ENCODE measurements around the gene FBN1. TPM values are rescaled to one million over a fixed set of nuclear protein-coding genes. Genes with fewer than 3 reads are reported as not detected.

Gene FBN1
- total RNA-seq, 1 donor from 2014 or later, result 18.8 TPM

DNA sequence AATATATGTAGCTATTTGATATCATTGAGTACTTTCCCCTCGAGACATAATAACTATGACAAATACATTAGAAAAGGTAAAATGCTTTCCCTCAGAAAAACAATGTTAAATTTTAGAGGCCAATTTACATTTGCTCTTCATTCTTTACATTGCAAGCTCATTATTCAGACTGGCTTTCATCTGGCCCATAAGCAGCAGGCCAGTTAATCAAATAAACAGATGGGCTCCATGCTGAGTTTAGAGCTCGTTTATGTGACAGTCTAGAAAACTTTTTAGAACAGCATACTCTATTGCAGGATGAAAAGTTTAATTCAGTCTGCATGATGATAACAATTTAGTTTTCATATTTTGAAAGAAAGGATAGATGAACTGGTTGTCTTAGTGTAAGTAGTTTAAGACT lies 163.7 kb downstream of the FBN1 start:
- FAIRE-seq, result no peak
- no peak for DNase-seq (ENCODE audit: low spot score in 2 of 2)

- no peak for FAIRE-seq
- no peak for DNase-seq (ENCODE audit: low spot score in 2 of 2)
Measured at GRCh38 chr15:48479751-48480150, 165.8 kb downstream of the FBN1 start.

- no peak for DNase-seq (ENCODE audit: low spot score in 2 of 2)
- no peak for FAIRE-seq
Measured at GRCh38 chr15:48478581-48478980, 166.9 kb downstream of the FBN1 start.

- DNase-seq (ENCODE audit: low spot score in 2 of 2) (no peak), FAIRE-seq (no peak)
Measured at GRCh38 chr15:48477795-48478360, 167.6 kb downstream of the FBN1 start.

GRCh38 chr15:48475600-48476395 lies 169.7 kb downstream of the FBN1 start:
- no peak for FAIRE-seq

DNA sequence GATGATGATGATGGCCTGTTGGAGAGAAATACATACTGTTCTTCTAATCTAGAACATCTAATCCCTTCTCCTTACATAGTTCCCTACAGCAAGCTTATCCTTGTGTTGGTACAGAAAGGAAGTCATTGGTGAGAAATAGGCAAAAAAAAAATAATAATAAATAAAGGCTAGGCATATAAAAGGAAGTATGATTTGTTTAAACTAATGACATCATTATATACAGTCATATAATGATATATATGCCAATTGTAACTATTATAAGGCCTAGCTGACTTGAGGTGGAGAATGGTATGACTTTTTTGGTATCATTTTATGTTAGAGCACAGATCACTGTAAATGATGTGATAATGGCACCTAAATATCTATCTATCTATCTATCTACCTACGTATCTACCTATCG lies 171.8 kb downstream of the FBN1 start:
- FAIRE-seq, result no peak
- DNase-seq (ENCODE audit: low spot score in 2 of 2), result no peak

More at GRCh38 chr15:48475600-48476395, 169.7 kb downstream of the FBN1 start:
- no peak for DNase-seq (ENCODE audit: low spot score in 2 of 2)

DNA sequence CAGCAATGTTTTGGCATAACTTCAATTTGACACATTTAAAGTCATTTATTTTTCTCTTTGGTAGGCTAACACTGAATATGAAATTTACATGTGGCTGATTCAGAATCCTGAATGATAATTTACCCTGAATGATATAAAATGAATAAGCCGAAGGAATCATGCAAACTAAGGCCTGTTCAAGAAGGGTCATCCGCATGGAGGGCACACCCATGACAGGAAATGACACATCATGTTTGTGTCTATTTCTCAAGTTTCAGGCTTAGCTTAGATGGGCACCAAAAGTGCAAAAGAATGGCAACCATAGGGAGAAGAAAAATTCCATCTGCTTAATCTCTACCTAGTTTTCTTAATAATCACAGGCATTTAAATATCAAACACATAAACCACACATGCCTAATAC lies 172.8 kb downstream of the FBN1 start:
- DNase-seq (ENCODE audit: low spot score in 2 of 2) (no peak), FAIRE-seq (no peak)

- no peak for DNase-seq (ENCODE audit: low spot score in 2 of 2)
Measured at GRCh38 chr15:48471073-48471472, 174.4 kb downstream of the FBN1 start.

DNA sequence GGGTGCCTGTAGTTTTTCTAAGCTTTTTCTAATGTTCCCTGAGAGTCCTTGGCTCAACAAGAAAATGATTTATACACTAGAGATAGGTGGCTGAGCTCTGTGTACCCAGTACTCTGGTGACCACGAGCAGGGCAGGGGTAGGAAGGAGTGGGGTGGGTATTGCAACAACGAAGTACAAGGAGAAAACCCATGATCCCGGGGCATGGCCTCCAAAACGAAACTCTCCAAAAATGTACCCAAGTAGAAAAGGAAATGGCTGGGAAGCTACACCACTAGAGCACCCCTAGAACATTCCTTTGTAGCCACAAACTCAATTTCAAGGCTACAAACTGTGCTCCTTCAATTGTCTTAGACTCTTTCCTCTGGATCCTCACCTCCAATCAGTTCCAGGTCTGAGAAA lies 175.4 kb downstream of the FBN1 start:
- DNase-seq (ENCODE audit: low spot score in 2 of 2) (no peak), FAIRE-seq (no peak)

More at GRCh38 chr15:48471073-48471472, 174.4 kb downstream of the FBN1 start:
- no peak for FAIRE-seq

DNA sequence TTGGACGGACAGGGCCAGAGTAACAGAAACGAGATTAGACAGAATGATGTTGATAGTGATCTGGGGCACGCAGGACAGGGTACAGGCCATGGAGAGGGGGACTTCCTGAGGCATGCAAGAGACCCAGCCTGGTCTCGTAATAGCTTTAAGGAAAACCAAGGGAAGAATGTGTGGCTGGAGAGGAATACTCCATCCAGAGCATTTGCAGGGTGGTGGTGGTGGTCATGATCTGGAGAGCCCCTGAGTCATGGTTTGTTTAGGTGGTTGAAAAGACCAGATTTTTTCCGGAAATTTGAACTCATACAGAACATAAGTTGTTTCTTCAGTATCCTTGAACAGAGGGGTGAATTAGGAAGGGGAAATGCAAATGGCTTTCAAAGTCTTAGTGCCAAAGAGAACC lies 175.8 kb downstream of the FBN1 start:
- no peak for DNase-seq (ENCODE audit: low spot score in 2 of 2)
- FAIRE-seq, result no peak

DNA sequence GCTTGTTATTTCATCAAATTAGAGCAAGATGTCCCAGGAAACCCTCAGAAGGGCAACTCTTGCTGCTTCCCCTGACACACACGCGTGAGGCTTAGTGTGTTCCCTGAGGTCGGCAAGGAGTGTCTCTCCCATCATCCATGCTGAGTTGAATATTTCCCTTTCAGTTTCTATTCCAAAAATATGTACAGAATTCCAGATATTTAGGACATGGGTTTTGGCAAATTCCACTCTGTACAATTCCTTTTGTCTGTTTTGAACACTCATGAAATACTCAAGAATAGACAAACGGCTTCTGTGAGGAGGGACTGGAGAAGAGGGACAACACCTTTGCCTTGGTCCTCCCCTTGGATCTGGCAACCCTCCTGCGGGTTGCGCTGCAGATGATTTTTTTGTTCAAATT lies 176.2 kb downstream of the FBN1 start:
- no peak for DNase-seq (ENCODE audit: low spot score in 2 of 2)
- no peak for FAIRE-seq

GRCh38 chr15:48467801-48468200 lies 177.7 kb downstream of the FBN1 start:
- DNase-seq (ENCODE audit: low spot score in 2 of 2) (no peak), FAIRE-seq (no peak)

DNA sequence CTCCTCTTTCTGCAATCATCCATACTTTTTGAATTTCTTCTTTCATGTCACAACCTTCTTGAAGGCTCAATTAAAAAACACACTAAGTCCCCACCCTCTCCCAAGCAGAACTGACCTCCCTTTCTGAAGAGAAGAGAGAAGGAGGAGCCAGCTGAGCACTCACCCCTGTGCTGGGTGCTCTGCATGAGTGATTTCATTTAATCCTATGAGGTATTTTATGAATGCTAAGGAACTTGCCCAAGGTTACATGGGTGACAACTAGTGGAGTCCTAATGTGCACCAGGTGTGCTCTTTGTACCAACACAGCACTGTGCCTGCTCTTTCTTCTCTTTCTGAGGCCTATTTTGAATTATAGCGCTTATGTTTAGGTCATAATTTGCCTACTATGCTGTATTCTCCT lies 178.7 kb downstream of the FBN1 start:
- DNase-seq (ENCODE audit: low spot score in 2 of 2) (no peak), FAIRE-seq (no peak)

GRCh38 chr15:48466079-48466478 lies 179.4 kb downstream of the FBN1 start:
- FAIRE-seq (no peak), DNase-seq (ENCODE audit: low spot score in 2 of 2) (no peak)

DNA sequence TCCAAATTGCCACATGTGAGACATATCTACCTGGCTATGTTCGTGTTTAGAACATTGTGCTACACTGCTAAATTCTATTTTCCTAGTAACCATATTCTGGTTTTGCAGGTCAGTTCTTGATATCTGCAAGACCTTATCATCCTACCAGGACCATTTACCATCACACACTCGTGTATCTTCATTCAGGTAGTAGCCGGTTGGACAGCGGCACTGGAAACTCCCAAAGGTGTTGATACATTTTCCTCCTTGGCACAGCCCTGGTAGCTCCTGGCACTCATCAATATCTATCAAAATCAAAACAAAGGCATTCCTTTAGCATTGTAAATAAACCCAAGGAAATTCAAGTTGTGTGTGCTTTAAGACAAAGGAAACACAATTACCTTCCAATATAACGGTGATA lies 180.1 kb downstream of the FBN1 start:
- DNase-seq (ENCODE audit: low spot score in 2 of 2), result no peak
- no peak for FAIRE-seq

DNA sequence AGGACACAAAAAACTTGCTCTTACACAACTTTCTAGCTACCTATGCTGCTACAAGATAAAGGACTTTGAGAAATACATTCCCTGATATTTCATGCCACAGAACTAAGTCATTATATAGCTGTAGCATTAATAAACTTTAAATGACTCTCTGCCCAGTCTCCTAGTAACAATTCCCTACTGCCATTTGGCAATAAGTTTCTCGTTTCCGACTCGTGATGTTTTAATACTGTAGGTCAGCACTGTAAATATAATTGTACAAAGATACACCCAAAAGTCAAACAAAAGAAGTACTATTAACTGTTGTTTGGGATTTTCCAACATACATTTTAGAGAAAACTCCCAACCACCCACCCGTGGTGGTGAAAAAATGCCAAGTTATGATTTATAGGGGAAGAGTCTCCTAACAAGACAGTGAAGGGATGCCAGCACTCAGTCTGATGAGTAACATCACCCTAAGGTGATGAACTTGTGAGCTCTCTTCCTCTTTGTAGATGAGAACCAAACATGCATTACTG lies 182.1 kb downstream of the FBN1 start:
- DNase-seq (ENCODE audit: low spot score in 2 of 2) (no peak), FAIRE-seq (no peak)

DNA sequence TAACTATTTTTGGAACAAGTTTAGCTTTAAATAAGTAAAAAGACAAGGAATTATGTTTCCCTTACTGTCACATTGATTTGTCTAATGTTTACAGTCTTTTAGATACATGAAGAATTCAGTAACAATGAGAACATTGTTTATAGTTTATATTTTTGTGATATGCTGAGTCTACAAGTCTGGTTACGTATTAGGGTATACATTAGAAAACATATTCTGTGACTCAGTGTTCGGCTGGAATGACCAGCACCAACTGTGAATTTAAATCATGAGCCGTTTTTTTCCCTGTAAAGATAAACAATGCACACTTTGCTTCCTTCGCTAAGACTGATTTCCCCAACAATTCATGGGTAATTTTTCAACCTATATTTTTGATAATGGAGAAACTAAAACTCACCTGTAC lies 182.8 kb downstream of the FBN1 start:
- FAIRE-seq (no peak), DNase-seq (ENCODE audit: low spot score in 2 of 2) (no peak)

- no peak for DNase-seq (ENCODE audit: low spot score in 2 of 2)
- no peak for FAIRE-seq
Measured at GRCh38 chr15:48459571-48460442, 185.7 kb downstream of the FBN1 start.

DNA sequence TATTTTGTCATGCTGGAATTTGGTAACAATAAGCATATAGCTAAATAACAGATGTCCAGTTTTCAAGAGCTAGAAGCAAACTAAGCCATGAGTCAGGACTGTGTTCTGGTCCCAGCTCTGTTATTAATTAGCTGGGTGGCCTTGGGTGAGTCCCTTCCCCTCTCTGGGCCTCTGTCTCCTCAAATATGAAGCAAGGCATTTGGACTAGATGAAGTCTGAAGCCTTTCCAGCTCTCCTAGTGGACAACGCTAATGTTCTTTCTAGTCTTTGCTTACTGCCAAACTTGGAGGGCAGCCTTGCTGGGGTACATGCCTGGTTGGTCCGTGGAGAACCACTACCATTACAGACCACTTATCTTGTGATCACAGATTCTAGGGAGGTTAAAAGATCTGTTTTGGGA lies 186.6 kb downstream of the FBN1 start:
- FAIRE-seq (no peak), DNase-seq (ENCODE audit: low spot score in 2 of 2) (no peak)

DNA sequence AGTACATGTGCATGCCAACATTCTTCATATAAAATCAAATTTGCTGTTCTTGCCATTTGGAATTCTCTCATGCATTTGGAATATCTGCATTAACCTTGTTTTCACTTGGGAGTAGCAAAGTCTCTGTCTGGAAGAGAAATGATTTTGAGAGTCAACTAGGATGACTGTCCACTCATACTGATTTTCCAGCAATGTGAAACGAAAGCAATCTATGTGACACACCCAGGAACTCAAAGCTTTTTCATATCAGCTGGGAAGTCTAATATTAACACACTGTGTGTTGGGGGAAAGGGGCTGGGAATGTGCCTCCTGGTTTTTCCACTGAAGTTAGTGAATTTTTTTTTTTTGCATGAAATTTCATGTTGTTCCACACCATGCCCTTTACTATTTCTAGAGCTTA lies 189.4 kb downstream of the FBN1 start:
- DNase-seq (ENCODE audit: low spot score in 2 of 2), result no peak
- no peak for FAIRE-seq

DNA sequence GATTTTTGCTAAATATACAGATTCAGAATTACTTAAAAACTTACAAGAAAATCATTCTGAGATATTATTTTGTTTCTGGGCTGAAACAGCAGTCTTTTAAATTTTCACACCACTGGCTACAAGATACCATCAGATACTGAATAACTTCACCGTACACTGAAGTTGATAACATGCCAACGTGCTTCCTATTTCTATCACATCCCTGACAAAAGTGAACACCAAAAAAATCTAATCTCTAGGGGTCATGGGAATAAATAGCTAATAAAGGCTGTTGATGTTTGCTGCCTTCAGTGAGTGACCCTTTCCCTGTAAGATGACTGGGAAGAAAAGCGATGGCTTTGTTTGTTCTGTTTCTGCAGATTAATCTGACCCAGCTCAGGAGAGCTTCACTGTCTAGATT lies 193.8 kb downstream of the FBN1 start:
- no peak for FAIRE-seq
- DNase-seq (ENCODE audit: low spot score in 2 of 2), result no peak
